LHCN-M2 (cell line): ENCODE data around the gene MXRA5. TPM values are rescaled to one million over a fixed set of nuclear protein-coding genes. Genes with fewer than 3 reads are reported as not detected.
"Not testable (repeated sequence)": the region's sequence is repeated elsewhere in the genome, so short reads cannot be mapped to it uniquely, and the experiment has no call there.

ENCODE experiments used
- DNase-seq: peaks from one replicate; pipeline ENCODE4 v3.0.0-alpha.2; 2012; ENCODE audit warnings: low read depth
- total RNA-seq: library from RNA; depleted of rRNA; stranded (reverse); fragments of >200 nt; gene quantifications from 2 replicates; pipeline ENCODE4 v1.2.3, GENCODE V29; 2014

The MXRA5 gene
- total RNA-seq, 1 experiment from 2014 or later = 0.11 TPM

DNA sequence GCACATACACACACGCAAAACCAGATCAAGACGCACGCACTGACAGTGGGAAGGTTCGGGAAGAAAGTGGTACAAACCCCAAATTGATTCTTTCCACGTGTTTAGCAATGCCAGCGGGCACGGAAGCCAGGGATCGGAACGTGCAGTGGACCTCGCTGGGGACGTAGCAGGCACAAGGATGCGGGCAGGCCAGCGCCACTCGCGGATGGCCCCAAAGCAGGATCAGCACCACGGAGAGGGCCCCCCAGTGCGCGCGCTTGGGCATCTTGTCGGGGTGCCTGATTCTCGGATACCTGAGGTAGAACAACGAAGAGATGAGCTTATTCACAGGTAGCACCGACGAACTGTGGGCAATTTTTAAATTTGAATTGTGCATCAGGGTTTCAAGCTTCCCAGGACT lies 2.9 kb downstream of the MXRA5 start:
- not testable (repeated sequence) for DNase-seq

DNA sequence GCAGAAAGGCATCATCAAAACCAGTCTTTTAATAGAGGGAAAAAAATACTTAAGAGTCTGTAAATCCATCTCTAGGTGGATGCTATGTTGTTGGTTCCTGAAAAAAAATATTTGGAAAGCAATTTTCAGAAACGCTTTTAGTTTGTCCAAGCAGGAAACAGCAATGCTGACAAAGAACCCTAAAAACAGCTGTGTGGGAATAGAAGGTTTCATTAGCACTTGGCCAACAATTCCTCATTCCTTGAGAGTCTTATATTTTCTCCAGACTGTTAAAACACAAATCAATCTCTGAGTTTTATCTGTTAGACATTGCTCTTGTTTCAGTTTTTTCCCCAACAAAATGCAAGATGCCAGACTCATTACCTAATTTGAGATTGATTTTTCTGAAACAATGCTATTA lies 6.4 kb downstream of the MXRA5 start:
- no peak for DNase-seq

DNA sequence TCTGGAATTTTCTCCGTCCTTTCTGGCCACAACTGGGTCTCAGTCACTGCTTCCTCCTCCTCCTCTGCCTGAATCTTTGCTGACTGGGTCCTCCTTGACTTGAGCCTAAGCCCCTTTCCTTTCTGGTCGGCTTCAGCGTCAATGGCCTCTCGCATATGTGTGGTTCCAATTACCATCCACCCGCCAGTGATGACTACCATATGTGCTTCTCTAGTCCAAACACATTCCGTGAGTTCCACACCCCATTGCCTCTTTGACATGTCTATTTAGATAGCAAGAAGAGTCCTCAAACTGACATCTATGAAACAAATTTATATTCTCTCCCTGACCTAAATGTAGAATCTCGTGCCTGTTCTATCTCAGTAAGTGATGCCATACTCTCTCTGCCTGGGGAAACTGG lies 19.8 kb downstream of the MXRA5 start:
- DNase-seq = no peak

DNA sequence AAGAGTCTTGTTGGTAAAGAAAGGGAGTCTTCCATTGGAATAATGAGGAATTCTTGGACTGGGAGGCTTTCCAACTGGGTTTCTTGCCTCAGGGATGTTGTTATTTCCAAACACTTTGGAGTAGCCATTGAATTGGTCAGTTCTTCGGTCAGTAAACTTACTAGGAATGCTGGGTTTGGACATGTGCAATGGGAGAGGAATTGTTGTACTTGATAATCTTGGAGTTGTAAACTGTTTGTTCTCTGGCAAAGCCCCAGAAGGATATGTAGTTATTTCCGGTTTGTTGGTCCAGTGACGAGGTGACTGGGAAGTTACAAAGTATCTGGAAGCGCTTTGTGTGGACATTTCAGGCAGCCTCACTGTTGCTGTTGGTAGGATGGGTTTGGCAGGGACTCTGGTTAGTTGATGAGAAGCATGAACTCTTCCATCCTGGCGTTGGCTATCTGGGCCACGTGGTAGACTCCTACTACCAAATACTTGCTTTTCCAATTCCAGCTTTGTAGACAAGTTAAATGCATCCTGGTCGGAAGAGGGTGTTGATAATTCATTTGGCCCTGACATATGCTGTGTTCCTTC lies 25.9 kb downstream of the MXRA5 start:
- DNase-seq = no peak

DNA sequence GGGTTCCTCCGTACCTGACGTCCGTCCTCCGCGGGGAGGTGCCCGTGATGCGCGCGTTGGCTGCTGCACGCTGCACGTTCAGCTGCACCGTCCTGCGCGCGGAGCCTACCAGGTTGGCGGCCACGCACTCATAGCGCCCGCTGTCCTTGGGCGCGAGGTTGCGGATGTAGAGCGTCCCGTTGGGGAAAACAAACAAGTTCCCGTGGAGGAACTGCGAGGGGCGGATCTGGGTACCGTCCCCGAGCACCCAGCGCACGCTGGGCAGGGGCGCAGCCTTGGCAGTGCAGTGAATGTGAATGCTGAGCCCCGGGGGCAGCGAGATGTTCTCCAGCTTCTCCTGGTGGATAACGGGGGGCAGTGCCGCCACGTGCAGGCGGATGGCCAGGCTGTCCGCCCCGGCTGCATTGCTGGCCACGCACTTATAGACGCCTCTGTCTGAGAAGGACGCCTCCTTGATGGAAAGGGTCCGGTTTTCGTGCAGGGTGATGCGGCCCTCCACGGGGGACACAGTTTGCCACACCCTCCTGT lies 29.2 kb downstream of the MXRA5 start:
- DNase-seq = no peak

DNA sequence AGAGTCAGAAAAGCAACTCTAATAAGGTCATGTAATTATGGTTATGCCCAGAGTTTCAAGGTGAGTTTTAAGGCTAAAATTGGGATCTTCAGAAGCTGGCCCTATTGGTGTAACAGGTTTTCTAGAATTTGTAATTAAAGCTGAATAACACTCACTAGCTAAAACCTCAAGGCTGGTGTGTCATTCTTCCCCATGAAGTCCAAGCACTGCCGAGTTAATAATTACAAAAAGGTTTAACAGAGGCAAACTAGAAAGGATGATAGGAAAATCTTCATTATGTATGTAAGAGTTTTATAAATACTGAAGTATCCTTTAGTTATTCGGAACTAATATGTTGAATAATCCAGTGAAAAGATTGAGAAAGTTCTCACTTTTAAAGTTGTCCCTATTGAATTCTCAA lies 34.3 kb downstream of the MXRA5 start:
- DNase-seq = no peak

DNA sequence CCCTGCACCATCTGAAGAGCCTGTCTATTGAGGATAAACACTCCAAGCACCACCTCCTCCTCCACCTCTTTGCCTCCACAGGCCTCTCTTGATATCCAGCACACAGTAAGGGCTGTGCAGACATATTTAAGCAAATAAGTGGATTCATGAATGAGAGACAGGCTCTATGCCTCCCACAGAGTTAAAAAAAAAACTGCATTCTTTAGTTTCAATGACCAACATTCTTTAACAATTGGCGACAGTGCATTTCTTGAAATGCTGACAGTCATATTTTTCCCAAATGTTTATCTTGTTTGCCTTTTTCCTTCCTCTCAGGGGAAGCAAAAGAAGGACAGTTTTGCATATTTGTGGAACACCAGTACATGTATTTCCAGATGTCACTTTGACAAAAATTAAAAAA lies 38.6 kb downstream of the MXRA5 start:
- DNase-seq = no peak

DNA sequence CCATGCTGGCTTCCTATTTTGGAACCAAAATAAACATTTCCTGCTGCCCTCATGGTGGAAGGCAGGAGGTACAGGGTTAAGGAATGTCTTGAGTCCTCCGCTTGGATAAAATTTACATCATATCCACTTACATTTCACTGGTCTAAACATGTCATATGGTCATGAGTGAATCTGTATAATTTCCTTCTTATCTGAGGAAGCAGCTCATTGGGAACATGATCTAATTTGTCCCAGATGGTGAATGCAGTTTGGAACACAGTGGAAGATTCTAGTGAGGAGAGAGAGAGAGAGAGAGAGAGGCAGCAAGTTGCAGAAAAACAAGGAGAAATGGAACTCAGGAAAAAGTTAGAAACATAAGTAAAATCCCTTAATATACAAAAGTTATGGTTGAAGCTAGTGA lies 46.8 kb downstream of the MXRA5 start:
- no peak for DNase-seq

DNA sequence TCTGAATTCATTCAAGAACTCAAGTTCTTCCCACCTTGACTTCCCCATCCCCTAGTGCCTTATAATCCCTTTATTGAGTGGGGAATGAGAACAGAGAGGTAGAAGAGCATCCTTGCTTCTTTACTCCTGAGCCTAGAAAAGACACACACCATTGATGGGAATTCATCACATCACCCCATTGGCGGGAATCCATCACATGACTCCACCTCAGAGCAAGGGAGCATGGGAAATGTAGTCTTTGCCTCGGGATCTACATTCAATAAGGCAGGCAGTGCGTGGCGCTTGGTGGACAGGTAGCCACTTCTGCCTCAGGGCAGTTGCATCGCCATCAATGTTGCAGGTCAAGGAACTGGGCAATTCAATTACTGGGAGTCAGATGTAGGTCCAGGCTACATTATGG lies 50.7 kb downstream of the MXRA5 start:
- DNase-seq = no peak

DNA sequence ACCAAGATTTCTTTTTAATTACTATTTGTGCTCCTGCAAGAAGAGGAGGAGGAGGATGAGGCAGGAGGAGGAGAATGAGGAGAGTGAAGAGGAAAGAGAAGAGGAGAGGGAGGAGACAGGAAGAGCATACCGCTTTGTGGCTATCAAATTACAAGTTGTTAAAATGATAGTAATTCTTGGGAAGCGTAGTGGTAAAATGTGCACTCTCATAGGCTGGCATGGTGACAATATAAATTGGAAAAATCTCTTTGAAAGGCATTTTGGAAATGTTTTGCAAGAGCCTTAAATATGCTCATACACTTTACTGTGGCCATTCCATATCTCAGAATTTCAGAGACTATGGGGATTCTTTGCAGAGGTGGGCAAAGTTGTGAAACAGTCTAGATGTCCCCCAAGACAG lies 53.2 kb downstream of the MXRA5 start:
- DNase-seq = no peak

DNA sequence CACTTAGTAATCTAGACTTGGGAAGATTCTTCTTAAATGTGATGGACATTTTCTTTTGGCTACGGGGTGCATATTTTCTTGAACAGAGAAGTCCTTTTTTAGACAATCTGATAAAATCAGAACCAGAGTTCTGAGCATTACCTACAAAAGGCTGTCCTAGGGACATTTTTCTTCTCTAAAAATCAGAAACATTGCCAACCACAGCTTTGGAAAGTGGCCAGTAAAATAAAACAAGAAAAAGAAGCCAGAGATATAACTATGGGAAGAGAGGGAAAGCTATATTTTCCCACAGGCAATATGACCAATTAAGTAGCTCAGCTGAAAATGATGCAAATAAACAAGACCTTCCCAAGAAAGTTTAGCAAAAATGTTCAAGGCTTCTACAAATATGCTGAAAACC lies 55.9 kb downstream of the MXRA5 start:
- no peak for DNase-seq

DNA sequence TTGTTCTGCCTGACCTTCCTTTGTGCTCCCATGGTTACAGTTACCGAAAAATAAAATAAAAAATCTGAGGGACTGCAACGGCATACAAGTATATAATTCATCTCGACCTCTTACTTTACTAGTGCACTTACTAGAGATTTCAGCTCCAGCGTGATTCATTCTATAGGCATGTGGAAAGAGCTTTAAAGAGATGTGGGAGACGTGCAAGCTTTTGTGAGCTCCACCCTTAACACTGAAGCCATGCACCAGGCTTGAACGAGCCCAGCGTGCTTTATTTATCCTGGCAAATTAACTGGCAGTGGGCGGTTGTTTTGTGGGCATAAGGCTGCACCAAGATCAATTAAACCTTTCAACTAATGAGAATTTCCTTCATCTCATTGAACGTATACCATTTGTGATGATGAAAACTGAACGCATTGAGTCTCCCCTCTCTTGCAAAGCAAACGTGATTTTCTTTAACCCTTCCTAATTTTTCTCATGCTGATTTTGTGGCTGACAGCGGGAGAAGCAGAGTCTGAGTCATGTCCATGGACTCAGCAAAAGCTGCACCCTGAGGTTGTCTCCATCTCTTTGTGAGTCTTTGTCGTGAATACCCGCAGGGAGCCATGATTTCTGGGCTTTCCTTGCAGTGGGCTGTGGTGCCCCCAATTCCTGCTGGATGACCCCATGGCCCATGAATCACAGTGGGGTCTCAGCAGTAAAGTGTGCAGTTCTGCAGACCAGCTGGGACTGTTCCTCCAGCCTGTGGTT lies 60.1 kb downstream of the MXRA5 start:
- DNase-seq = peak; percentile 71

DNA sequence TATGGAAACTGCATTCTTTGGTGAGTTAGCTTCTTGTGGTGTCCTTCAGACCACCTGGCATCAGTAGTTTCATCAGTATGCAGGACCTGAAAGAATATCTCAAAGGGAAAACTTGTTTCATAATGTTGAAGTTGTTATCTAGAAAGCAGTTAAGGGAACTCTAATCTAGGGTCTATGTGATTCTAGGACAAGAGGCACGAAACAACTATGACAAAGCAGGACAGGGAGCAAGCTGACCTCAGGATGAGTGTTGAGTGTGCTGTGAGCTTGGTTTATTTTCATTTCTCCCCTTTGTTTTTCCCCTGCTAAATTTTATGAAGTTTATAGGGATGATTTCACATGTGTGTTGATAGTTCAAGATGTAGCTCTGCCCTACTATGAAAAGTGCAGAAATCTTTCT lies 65.7 kb downstream of the MXRA5 start:
- no peak for DNase-seq

DNA sequence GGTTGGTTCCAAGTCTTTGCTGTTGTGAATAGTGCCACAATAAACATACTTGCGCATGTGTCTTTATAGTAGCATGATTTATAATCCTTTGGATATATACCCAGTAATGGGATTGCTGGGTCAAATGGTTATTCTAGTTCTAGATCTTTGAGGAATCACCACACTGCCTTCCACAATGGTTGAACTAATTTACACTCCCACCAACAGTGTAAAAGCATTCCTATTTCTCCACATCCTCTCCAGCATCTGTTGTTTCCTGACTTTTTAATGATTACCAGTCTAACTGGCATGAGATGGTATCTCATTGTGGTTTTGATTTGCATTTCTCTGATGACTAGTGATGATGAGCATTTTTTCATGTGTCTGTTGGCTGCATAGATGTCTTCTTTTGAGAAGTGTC lies 72.8 kb downstream of the MXRA5 start:
- not testable (repeated sequence) for DNase-seq

DNA sequence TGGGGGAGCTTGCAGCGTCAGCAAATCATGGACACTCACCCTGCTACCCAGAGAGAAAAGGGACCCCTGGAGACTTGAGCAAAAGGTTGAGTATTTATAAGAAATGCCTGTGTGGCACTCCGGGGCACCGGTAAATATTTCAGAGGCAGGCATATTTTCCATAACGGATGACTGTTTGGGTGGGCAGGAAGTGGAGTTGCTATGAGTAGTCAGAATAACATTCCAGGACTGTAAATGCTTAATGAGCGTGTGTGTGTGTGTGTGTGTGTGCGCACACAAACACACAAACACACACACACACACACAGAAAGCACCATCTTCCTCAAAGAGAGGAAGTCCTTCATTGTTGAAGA lies 74.6 kb downstream of the MXRA5 start:
- DNase-seq = peak; percentile 80

DNA sequence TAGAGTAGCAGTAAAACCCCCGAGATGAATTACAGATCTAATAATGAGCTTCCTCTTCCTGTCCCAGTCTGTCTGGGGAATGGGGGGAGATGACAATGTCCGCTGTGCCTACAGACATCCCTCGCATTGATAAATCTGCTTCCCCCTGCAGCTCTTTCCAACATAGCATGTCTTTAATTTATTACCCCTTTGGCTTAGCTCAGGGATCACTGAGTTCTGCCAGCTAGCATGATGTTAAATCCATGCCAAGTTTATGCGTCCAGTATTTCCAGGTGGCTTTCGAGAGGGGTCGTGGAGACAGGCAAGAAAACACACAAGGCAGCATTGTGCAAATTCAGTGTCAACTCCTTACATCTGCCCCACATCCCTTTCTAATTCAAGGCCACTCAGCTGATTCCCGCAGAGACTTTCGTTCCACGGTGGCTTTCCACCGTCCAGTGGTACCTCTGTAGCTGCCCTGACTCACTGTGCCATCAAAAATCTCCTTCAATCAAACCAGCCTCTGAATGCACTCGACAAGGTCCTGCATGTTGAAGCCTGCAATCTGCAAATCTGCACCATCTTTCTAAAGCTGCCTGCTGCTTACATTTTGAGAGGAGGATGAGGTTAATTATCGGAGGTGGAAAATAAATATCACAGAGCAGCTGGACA lies 75.1 kb downstream of the MXRA5 start:
- DNase-seq = no peak

DNA sequence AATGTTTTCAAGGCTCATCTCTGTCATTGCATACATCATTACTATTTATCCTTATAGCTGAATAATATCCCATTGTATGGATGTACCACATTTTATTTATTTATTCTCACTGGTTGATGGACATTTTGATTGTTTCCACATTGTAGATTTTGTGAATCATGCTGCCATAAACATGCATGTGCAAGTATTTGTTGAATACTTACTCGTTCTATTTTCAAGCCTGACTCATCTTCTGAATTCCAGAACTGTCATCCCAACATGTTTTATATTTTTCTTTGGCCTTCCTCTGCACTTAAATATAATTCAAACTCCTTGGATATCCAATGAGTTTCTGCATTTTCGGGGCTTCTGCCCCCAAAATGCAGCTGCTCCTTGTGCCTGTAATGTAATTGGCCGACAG lies 77.6 kb downstream of the MXRA5 start:
- DNase-seq = no peak

DNA sequence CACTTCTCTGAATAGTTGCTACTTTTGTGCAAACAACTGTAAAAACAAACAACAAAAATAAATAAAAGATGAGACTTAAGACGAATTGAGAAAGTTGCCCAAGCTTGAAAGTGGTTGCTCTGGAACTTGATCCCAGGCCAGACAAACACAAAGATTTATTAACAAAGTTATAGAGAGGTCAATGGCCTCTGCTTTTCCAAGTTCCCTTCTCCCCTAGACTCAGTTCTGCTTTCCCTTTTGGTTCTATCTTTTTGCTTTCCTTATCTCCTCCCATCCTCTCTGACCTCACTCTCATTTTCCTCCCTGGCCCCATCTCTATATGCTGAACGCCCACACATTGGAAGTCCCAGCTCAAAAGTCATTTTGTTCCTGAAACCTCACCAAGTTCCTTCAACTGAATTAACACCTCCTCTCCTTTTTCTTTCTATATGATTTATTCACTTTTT lies 82.7 kb downstream of the MXRA5 start:
- no peak for DNase-seq

DNA sequence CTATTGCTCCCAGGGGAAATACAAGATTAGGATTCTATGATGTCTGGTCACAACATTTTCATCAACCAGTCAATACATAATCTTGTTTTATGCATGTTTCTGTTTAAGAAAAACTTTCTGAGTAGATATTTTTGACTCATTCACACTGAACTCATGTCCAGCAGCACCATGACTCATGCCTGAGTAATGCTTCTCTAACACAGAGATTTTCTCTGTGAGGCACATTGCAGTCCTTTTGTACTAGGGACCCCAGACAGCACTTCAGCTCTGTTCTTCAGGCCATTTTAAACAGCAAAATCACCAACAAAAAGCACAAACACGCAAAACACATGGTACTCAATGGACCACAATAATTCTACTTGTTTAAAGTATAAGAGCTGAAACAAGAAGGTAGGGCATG lies 83.6 kb downstream of the MXRA5 start:
- peak; percentile 89 for DNase-seq
